Heart left ventricle (tissue), 13 donors: ENCODE results near the gene OR2C1.

Experiments used
- POLR2A ChIP-seq, 2 donors: fragments of 450-650 bp; IDR thresholded peaks; one replicate each; pipeline ENCODE4 v1.6.1; 2017; ENCODE audit warnings: antibody characterized with exemption in 2 of 2, mild to moderate bottlenecking in 2 of 2, moderate library complexity in 2 of 2
- TF ChIP-seq, protein P1 (sequence below), 12 donors: fragments of 200-600 bp; sonication (generic) in 4 of 12; IDR thresholded peaks; one replicate each; pipeline versions ENCODE4 v1.5.0 to v1.8.0; 2018 to 2022; ENCODE audit warnings: antibody characterized with exemption in 12 of 12, mild to moderate bottlenecking in 5 of 12
- donor health status: ischemic (EF 13 %, LVEDD 7.1; RV severe dilation, severe dysfunction).
- donor health status: DM: no; HTN: yes; CAD: no.
- donor health status: DM: no; HTN: no; CAD: no.
- donor health status: ischemic (EF 25% LVEDD 6.9; RV normal size, moderate dysfunction).
- donor health status: ischemic (EF 25% LVEDD 5.7; RV mildly dilated, moderate dysfunction).
- donor health status: ischemic (EF 35%, LVEDD 5.7; RV mildly dilated, moderate dysfunction).
- donor health status: nonischemic (EF 11% LVEDD 7.7; RV severe dilation, severe dysfunction).
- donor health status: DM: yes; HTN: yes; CAD: no.
- donor health status: PGD.
- donor health status: ischemic (EF 29% LVEDD 5.4; RV normal size, mild dysfunction).
- donor health status: nonischemic (EF 23%, LVEDD 6.1; RV moderate dilation, normal function).

- no peak for TF ChIP-seq POLR2A (IDR thresholded peaks at IDR 0.05)
- TF ChIP-seq, protein P1, sequence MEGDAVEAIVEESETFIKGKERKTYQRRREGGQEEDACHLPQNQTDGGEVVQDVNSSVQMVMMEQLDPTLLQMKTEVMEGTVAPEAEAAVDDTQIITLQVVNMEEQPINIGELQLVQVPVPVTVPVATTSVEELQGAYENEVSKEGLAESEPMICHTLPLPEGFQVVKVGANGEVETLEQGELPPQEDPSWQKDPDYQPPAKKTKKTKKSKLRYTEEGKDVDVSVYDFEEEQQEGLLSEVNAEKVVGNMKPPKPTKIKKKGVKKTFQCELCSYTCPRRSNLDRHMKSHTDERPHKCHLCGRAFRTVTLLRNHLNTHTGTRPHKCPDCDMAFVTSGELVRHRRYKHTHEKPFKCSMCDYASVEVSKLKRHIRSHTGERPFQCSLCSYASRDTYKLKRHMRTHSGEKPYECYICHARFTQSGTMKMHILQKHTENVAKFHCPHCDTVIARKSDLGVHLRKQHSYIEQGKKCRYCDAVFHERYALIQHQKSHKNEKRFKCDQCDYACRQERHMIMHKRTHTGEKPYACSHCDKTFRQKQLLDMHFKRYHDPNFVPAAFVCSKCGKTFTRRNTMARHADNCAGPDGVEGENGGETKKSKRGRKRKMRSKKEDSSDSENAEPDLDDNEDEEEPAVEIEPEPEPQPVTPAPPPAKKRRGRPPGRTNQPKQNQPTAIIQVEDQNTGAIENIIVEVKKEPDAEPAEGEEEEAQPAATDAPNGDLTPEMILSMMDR (IDR thresholded peaks at IDR 0.05) = no peak
These were observed 8.1 kb upstream of the OR2C1 start for GRCh38 chr16:3347586-3347985.
